Liver (tissue), 3 donors: Measurements from ENCODE around the gene BMP6.

ENCODE experiments used
- ATF3 ChIP-seq: IDR thresholded peaks from 2 replicates; pipeline ENCODE4 v1.6.1; 2016; ENCODE audit warnings: antibody characterized with exemption
- CTCF ChIP-seq: fragments of 150-350 bp; IDR thresholded peaks from 2 replicates; pipeline ENCODE4 v1.5.1; 2017; ENCODE audit warnings: improper control_type of control experiment, low read depth, low read length; ENCODE audit not compliant: missing input control
- FOXA1 ChIP-seq: IDR thresholded peaks from 2 replicates; pipeline ENCODE4 v1.6.1; 2016; ENCODE audit warnings: antibody characterized with exemption
- GABPA ChIP-seq, 2 donors: IDR thresholded peaks in 1 of 2; conservative IDR thresholded peaks in 1 of 2; 2 replicates each; pipeline ENCODE4 v1.6.1; 2016; ENCODE audit warnings: antibody characterized with exemption in 2 of 2, mild to moderate bottlenecking in 1 of 2, moderate library complexity in 1 of 2
- HNF4G ChIP-seq: IDR thresholded peaks from 2 replicates; pipeline ENCODE4 v1.6.1; 2016; ENCODE audit warnings: antibody characterized with exemption
- MAX ChIP-seq: IDR thresholded peaks from 2 replicates; pipeline ENCODE4 v1.6.1; 2016; ENCODE audit warnings: antibody characterized with exemption
- REST ChIP-seq: IDR thresholded peaks from 2 replicates; pipeline ENCODE4 v1.6.1; 2016; ENCODE audit warnings: antibody characterized with exemption, mild to moderate bottlenecking
- SP1 ChIP-seq: IDR thresholded peaks from 2 replicates; pipeline ENCODE4 v1.6.1; 2018; ENCODE audit warnings: antibody characterized with exemption, mild to moderate bottlenecking
- YY1 ChIP-seq: IDR thresholded peaks from 2 replicates; pipeline ENCODE4 v1.6.1; 2016; ENCODE audit warnings: antibody characterized with exemption, mild to moderate bottlenecking
- ZBTB33 ChIP-seq: IDR thresholded peaks from 2 replicates; pipeline ENCODE4 v1.6.1; 2016; ENCODE audit warnings: antibody characterized with exemption
- donor health status: healthy.
- donor health status: healthy.

GRCh38 chr6:7879579-7879978 lies 153.7 kb downstream of the BMP6 start:
- TF ChIP-seq HNF4G (no peak), CTCF (no peak), REST (no peak), ATF3 (no peak), FOXA1 (no peak), MAX (no peak), ZBTB33 (no peak), SP1 (no peak), GABPA (IDR thresholded peaks at IDR 0.05 in 1 of 2, conservative IDR thresholded peaks at IDR 0.05 in 1 of 2) (no peak), YY1 (no peak)
